ELR (cell line): ENCODE results near the gene F12.

Experiments
- DNase-seq: peaks from one replicate; pipeline ENCODE4 v3.0.0-alpha.2; 2015; ENCODE audit warnings: low read depth

Gene F12

DNA sequence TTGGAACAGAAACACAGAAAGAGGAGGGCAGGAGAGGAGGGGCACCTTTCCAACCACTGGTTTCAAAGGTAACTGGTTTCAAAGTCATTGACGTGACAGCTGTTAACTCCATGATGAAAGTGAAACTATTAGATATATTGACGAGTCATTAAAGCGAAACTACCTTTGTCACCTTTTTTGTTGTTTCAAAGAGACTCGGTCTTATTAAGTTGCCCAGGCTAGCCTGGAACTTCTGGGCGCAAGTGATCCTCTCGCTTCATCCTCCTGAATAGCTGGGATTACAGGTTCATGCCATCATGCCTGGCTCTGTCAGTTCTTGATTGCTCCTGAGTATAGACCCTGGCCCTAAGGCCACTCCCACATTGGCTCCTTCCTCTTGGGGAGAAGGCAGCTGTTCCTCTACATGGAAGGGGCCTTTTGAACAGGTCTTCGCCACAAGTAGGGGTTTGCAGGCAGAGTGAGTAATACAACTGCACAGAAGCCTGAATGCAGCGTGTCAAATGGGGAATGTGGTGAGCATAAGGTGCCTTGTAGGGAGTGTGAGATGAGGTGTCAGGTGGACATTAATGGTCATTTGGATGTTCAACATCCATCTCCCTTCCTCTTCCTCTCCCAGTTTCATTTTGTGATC, 3.4 kb upstream of the F12 start:
- DNase-seq = no peak

GRCh38 chr5:177410575-177410974, 1.2 kb upstream of the F12 start:
- DNase-seq = no peak

DNA sequence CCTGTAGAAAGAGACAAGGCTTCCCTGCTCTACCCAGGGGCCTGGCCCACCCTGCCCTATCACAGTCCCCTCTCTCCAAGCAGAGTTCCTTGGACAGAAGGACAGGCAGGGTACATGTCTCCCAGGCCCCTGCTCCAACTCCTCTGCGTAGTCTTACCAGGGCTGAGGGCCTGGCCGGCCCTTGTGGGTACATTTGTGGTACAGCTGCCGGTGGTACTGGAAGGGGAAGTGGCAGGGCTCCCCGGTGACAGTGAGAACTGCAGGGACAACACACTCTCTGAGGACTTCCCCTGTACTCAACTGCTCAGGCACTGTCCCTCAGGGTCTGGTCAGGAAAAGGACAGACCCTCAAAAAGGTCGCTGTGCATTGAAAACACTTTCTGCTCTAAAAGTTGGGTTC, 3.6 kb downstream of the F12 start:
- no peak for DNase-seq

GRCh38 chr5:177405312-177405711, 4.1 kb downstream of the F12 start:
- DNase-seq = no peak

GRCh38 chr5:177404641-177405179, 4.7 kb downstream of the F12 start:
- DNase-seq = no peak

- DNase-seq = peak; percentile 87
Measured at GRCh38 chr5:177403792-177404640, 5.3 kb downstream of the F12 start.

- DNase-seq = peak; percentile 38
Measured at GRCh38 chr5:177403102-177403791, 6.1 kb downstream of the F12 start.

- peak; percentile 72 for DNase-seq
Measured at GRCh38 chr5:177402271-177403043, 6.9 kb downstream of the F12 start.

GRCh38 chr5:177399997-177400868, 9.1 kb downstream of the F12 start, which contains the start of gene PFN3:
TSS of gene PFN3 (minus strand) at chr5:177400661. CDS start at chr5:177400576, 85 bp downstream.
- DNase-seq = peak; percentile 43

DNA sequence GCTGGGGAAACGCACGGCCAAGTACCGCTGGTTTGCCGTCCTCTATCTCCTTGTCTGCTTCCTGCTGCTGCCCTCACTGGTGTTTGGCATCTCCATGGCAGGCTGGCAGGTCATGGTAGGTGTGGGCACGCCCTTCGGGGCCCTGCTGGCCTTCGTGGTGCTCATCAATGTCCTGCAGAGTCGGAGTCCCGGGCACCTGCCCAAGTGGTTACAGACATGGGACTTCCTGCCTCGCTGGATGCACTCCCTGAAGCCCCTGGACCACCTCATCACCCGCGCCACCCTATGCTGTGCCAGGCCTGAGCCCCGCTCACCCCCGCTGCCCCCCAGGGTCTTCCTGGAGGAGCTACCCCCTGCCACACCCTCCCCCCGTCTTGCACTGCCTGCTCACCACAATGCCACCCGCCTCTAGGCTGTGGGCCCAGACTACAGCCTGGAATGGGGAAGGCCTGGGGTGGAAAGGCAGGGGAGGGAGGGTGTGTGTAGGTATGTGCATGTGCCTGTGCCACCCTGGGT, 11.4 kb downstream of the F12 start:
- no peak for DNase-seq

GRCh38 chr5:177396807-177397206, 12.6 kb downstream of the F12 start:
- no peak for DNase-seq

DNA sequence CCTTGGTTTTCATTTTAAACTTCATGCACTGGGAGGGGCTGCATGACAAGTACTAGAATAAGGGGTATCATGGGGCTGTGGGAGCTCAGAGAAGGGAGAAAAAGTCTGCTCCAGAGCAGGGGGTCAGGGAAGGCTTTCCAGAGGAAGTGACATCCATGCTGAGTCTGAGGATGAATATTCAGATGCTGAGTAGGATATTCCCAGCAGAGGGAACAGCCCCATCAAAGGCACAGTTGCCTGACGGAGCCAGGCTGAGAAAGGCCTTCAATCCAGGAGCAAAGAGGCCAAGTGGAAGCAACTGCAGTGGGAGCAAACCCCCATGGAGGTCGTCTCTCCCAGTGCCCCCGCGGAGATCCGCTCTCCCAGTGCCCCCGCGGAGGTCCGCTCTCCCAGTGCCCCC, 13.3 kb downstream of the F12 start:
- no peak for DNase-seq

GRCh38 chr5:177393990-177394389, 15.4 kb downstream of the F12 start:
- DNase-seq = no peak

- no peak for DNase-seq
Measured at GRCh38 chr5:177393206-177393765, 16.1 kb downstream of the F12 start.

DNA sequence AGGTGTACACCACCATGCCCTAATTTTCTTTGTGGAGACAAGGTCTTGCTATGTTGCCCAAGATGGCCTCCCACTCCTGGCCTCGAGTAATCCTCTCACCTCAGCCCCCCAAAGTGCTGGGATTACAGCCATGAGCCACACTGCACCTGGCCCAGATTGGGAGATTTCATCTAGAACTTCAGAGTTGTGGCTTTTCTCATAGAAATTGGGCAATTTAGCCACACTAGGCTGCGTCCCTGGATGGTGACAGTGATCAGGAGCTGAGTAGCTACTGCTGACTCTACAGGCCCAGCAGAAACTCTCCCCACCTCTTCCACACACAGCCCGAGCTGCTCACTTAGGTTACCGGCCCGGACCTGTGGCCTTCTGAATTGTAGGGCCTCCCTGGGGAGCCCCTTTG, 16.6 kb downstream of the F12 start:
- DNase-seq = no peak

DNA sequence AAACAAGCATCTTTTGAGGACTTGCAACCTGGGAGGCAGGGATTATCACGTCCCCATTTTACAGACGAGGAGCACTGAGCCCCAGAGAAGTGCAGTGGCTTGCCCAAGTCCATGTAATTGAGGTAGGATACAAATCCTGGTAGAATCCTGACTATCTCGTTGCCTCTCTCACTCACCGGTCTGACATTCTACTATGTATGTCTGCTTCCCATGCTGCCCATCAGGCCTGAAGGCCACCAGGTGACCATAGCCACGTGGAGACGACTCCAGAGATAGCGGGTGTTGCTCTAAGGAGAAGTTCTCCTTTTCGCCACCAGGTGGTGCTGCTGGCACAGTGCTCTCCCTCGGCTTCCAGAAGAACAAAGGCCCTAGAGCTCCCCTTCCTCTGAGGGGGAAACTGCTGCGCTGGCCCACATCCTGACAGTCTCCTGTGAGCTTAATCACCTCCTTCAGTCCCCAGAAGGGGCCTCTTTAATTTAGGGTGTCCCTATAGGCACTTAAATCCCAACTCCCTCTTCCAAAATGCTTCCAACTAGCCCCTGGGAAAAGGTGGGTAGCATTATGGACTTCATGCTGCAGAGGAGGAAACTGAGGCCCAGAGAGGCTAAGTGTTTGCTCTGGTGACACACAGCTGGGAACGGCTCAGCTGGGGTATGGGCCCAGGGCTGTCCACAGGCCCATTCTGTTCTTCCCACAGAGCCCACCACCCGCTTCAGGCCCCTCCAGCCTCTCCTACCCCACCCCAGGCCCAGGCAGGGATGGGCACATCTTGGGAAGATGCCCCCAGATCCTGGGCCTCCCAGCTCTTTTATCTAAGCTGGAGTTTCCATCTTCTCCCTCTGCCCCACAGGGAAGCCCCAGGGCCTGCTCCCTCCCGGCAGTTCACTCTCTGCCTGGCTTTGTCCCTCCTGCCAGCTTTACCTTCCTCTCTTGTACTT, 18.7 kb downstream of the F12 start:
- peak; percentile 87 for DNase-seq

- peak; percentile 99 for DNase-seq
Measured at GRCh38 chr5:177389241-177390169, 19.9 kb downstream of the F12 start.

DNA sequence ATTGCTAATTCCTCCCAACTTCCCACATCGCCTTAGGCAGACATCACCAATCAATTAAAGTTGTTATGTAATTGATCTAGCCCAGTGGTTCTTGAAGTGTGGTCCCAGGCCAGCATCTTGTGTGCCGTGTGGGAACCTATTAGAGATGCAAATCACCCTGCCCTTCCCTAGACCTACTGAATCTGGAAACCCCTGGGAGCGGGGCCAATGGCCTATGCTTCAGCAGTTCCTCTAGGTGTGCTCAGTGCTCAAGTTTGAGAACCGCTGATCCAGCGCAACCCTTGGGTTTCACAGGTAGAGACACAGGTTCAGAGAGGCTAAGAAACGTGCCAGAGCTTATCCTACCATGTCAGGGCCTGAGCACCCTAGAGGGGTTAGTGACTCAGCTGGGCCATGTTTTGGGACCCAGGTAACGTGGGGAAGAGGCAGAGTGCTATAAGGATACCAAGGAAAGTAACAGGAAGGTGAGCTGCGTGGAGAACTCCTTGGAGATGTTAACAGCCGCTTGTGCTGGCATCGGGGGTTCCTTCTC, 20.8 kb downstream of the F12 start:
- no peak for DNase-seq
